PC-9 (cell line): ENCODE results near the gene CPSF2.

Experiments used
- CTCF ChIP-seq: fragments of 200-600 bp; sonication (generic); conservative IDR thresholded peaks from 2 replicates; pipeline ENCODE4 v1.6.1; 2017; ENCODE audit warnings: mixed run types, antibody characterized with exemption, mild to moderate bottlenecking, moderate library complexity
- EZH2 ChIP-seq: fragments of 200-600 bp; sonication (generic); IDR thresholded peaks from 2 replicates; pipeline ENCODE4 v1.8.0; 2017; ENCODE audit warnings: antibody characterized with exemption, low read depth

- TF ChIP-seq EZH2 (no peak), CTCF (no peak)
Observed at GRCh38 chr14:92109490-92109889, 12.3 kb upstream of the CPSF2 start.
